Glutamatergic neuron (in vitro differentiated cells): ENCODE data around the gene OR10K1. TPM values are rescaled to one million over a fixed set of nuclear protein-coding genes. Genes with fewer than 3 reads are reported as not detected.

ENCODE experiments used
- DNase-seq: peaks from one replicate; pipeline ENCODE4 v3.0.0; 2022
- H3K27ac Mint-ChIP-seq: one replicate; pipeline ENCODE4 v1.8.0; 2020; ENCODE audit warnings: mild to moderate bottlenecking, mixed read lengths, inconsistent platforms; ENCODE audit not compliant: unreplicated experiment
- H3K27me3 Mint-ChIP-seq: one replicate; pipeline ENCODE4 v1.8.0; 2020; ENCODE audit warnings: mild to moderate bottlenecking, moderate library complexity, mixed read lengths, inconsistent platforms; ENCODE audit not compliant: unreplicated experiment
- H3K36me3 Mint-ChIP-seq: one replicate; pipeline ENCODE4 v1.8.0; 2020; ENCODE audit warnings: mild to moderate bottlenecking, mixed read lengths, inconsistent platforms; ENCODE audit not compliant: unreplicated experiment
- H3K4me1 Mint-ChIP-seq: one replicate; pipeline ENCODE4 v1.8.0; 2020; ENCODE audit warnings: mild to moderate bottlenecking, low read depth, mixed read lengths, inconsistent platforms; ENCODE audit not compliant: unreplicated experiment
- H3K4me3 Mint-ChIP-seq: one replicate; pipeline ENCODE4 v1.8.0; 2020; ENCODE audit warnings: mild to moderate bottlenecking, mixed read lengths, inconsistent platforms; ENCODE audit not compliant: unreplicated experiment
- H3K9me3 Mint-ChIP-seq: one replicate; pipeline ENCODE4 v1.8.0; 2020; ENCODE audit warnings: mild to moderate bottlenecking, moderate library complexity, mixed read lengths, inconsistent platforms; ENCODE audit not compliant: unreplicated experiment
- CTCF ChIP-seq: fragments of 200-600 bp; sonication (generic); IDR thresholded peaks from one replicate; pipeline ENCODE4 v1.5.0; 2021; ENCODE audit not compliant: partially characterized antibody, unreplicated experiment
- total RNA-seq: library from RNA; stranded (reverse); fragmentation: NEBNext Ultra II Directional; extraction: Animal tissue kit (Norgen Biotek cat#: 25700); gene quantifications from one replicate; pipeline ENCODE4 v1.2.1, GENCODE V29; 2021; ENCODE audit not compliant: unreplicated experiment

The OR10K1 gene
- total RNA-seq, 1 donor from 2014 or later = not detected

- Mint-ChIP-seq H3K4me1 (no peaks in the 10 kb centered on the region), H3K9me3 (no peaks in the 10 kb centered on the region), H3K27me3 (no peaks in the 10 kb centered on the region), H3K36me3 (no peaks in the 10 kb centered on the region), H3K27ac (no peak overlapping the region), H3K4me3 (no peak overlapping the region)
- no peak for DNase-seq
- TF ChIP-seq CTCF = no peak
These were observed 31.4 kb downstream of the OR10K1 start for GRCh38 chr1:158493054-158493453.

- TF ChIP-seq CTCF = no peak
- no peaks in the 10 kb centered on the region for H3K4me1 Mint-ChIP-seq
- no peak overlapping the region for H3K4me3 Mint-ChIP-seq
- no peaks in the 10 kb centered on the region for H3K9me3 Mint-ChIP-seq
- no peaks in the 10 kb centered on the region for H3K27me3 Mint-ChIP-seq
- no peak for DNase-seq
- H3K36me3 Mint-ChIP-seq = no peaks in the 10 kb centered on the region
- no peak overlapping the region for H3K27ac Mint-ChIP-seq
These were observed 33.2 kb downstream of the OR10K1 start for GRCh38 chr1:158494796-158495195.

GRCh38 chr1:158496374-158496773 is 34.7 kb downstream of the OR10K1 start:
- DNase-seq = no peak
- H3K4me3 Mint-ChIP-seq = no peak overlapping the region
- no peaks in the 10 kb centered on the region for H3K27me3 Mint-ChIP-seq
- no peaks in the 10 kb centered on the region for H3K9me3 Mint-ChIP-seq
- no peaks in the 10 kb centered on the region for H3K4me1 Mint-ChIP-seq
- H3K27ac Mint-ChIP-seq = no peak overlapping the region
- TF ChIP-seq CTCF = no peak
- H3K36me3 Mint-ChIP-seq = no peaks in the 10 kb centered on the region

GRCh38 chr1:158506369-158506987 is 44.8 kb downstream of the OR10K1 start:
- DNase-seq = peak; percentile 41
- TF ChIP-seq CTCF = peak; percentile 60
- no peaks in the 10 kb centered on the region for H3K36me3 Mint-ChIP-seq

GRCh38 chr1:158507511-158507910 is 45.9 kb downstream of the OR10K1 start:
- no peaks in the 10 kb centered on the region for H3K4me1 Mint-ChIP-seq
- no peak overlapping the region for H3K27ac Mint-ChIP-seq
- no peak overlapping the region for H3K4me3 Mint-ChIP-seq

More at GRCh38 chr1:158506369-158506987, 44.8 kb downstream of the OR10K1 start:
- Mint-ChIP-seq H3K27me3 (no peaks in the 10 kb centered on the region), H3K4me3 (no peak overlapping the region), H3K4me1 (no peaks in the 10 kb centered on the region), H3K9me3 (no peaks in the 10 kb centered on the region), H3K27ac (no peak overlapping the region)

More at GRCh38 chr1:158507511-158507910, 45.9 kb downstream of the OR10K1 start:
- no peak for DNase-seq
- H3K36me3 Mint-ChIP-seq = no peaks in the 10 kb centered on the region
- H3K9me3 Mint-ChIP-seq = no peaks in the 10 kb centered on the region
- TF ChIP-seq CTCF = no peak
- no peaks in the 10 kb centered on the region for H3K27me3 Mint-ChIP-seq
